CD14-positive monocyte (primary cell): ENCODE results near the gene MXI1. TPM values are rescaled to one million over a fixed set of nuclear protein-coding genes. Genes with fewer than 3 reads are reported as not detected.
A peak's percentile ranks its signal among the peaks of the same experiment; 100 is the strongest.

Experiments used
- DNase-seq, 3 donors: peaks; one replicate each; pipeline ENCODE4 v3.0.0-alpha.2; 2011 to 2022
- H2AFZ ChIP-seq: 2 replicates; pipeline ENCODE4 v1.6.0; 2012; ENCODE audit warnings: mild to moderate bottlenecking, low read depth, low read length, inconsistent platforms; ENCODE audit not compliant: insufficient read depth, poor library complexity, severe bottlenecking
- H3K27ac ChIP-seq, 2 donors: 1 replicate in 1 of 2; 2 replicates in 1 of 2; pipeline ENCODE4 v1.5.1; 2012 to 2013; ENCODE audit warnings: low read length in 2 of 2, control low read depth in 1 of 2, inconsistent platforms in 1 of 2, low read depth in 1 of 2, mild to moderate bottlenecking in 1 of 2
- H3K27me3 ChIP-seq, 2 donors: one replicate each; pipeline versions ENCODE4 v1.6.0 to v1.6.1; 2011 to 2013; ENCODE audit warnings: low read length in 2 of 2; ENCODE audit not compliant: control insufficient read depth in 2 of 2, insufficient read depth in 2 of 2
- H3K36me3 ChIP-seq, 2 donors: replicated peaks in 1 of 2; 1 replicate in 1 of 2; 2 replicates in 1 of 2; pipeline versions ENCODE4 v1.5.1 to v1.6.1; 2012 to 2013; ENCODE audit warnings: low read length in 2 of 2, control low read depth in 1 of 2, inconsistent platforms in 1 of 2, mild to moderate bottlenecking in 1 of 2; ENCODE audit not compliant: insufficient read depth in 2 of 2, control insufficient read depth in 1 of 2
- H3K4me1 ChIP-seq, 2 donors: 1 replicate in 1 of 2; 2 replicates in 1 of 2; pipeline versions ENCODE4 v1.5.1 to v1.6.1; 2012 to 2013; ENCODE audit warnings: low read length in 2 of 2, control low read depth in 1 of 2, inconsistent platforms in 1 of 2, mild to moderate bottlenecking in 1 of 2, moderate library complexity in 1 of 2; ENCODE audit not compliant: insufficient read depth in 2 of 2, control insufficient read depth in 1 of 2
- H3K4me2 ChIP-seq: replicated peaks from 2 replicates; pipeline ENCODE3; 2012; ENCODE audit warnings: low read length, moderate library complexity, mild to moderate bottlenecking; ENCODE audit not compliant: poor library complexity, severe bottlenecking; ENCODE audit errors: extremely low read depth
- H3K4me3 ChIP-seq, 3 experiments: fragments of 200-600 bp in 1 of 3; sonication (generic) in 1 of 3; replicated peaks in 1 of 3; 1 replicate in 2 of 3; 2 replicates in 1 of 3; pipeline ENCODE4 v1.5.1; 2011 to 2013; ENCODE audit warnings: low read length in 3 of 3, mild to moderate bottlenecking in 3 of 3, control low read depth in 2 of 3, low read depth in 2 of 3, inconsistent platforms in 1 of 3, moderate library complexity in 1 of 3
- H3K79me2 ChIP-seq: 2 replicates; pipeline ENCODE4 v1.6.0; 2012; ENCODE audit warnings: mild to moderate bottlenecking, control low read depth, inconsistent platforms, low read length, moderate library complexity; ENCODE audit not compliant: insufficient read depth
- H3K9ac ChIP-seq: 2 replicates; pipeline ENCODE4 v1.6.0; 2017; ENCODE audit warnings: low read length, mild to moderate bottlenecking; ENCODE audit not compliant: insufficient read depth, poor library complexity, severe bottlenecking
- H3K9me3 ChIP-seq, 2 donors: replicated peaks in 1 of 2; 1 replicate in 1 of 2; 2 replicates in 1 of 2; pipeline versions ENCODE4 v1.5.1 to v1.6.1; 2012 to 2013; ENCODE audit warnings: low read length in 2 of 2, control low read depth in 1 of 2; ENCODE audit not compliant: control insufficient read depth in 1 of 2, insufficient read depth in 1 of 2
- H4K20me1 ChIP-seq: 2 replicates; pipeline ENCODE4 v1.6.0; 2012; ENCODE audit warnings: mild to moderate bottlenecking, low read length, control low read depth, moderate library complexity; ENCODE audit not compliant: insufficient read depth
- H3K27ac Mint-ChIP-seq, 7 donors: one replicate each; pipeline ENCODE4 v1.8.0; 2020; ENCODE audit warnings: mild to moderate bottlenecking in 7 of 7, mixed read lengths in 7 of 7, moderate library complexity in 6 of 7, inconsistent platforms in 2 of 7
- H3K27me3 Mint-ChIP-seq, 3 donors: one replicate each; pipeline ENCODE4 v1.8.0; 2021 to 2022; ENCODE audit warnings: low read depth in 3 of 3, mild to moderate bottlenecking in 3 of 3, mixed read lengths in 3 of 3, moderate library complexity in 3 of 3, inconsistent platforms in 1 of 3
- H3K36me3 Mint-ChIP-seq, 2 donors: one replicate each; pipeline ENCODE4 v1.8.0; 2020; ENCODE audit warnings: mixed read lengths in 2 of 2, inconsistent platforms in 1 of 2, mild to moderate bottlenecking in 1 of 2
- H3K4me1 Mint-ChIP-seq: one replicate; pipeline ENCODE4 v1.8.0; 2020; ENCODE audit warnings: mild to moderate bottlenecking, mixed read lengths
- H3K4me3 Mint-ChIP-seq, 2 donors: one replicate each; pipeline ENCODE4 v1.8.0; 2020; ENCODE audit warnings: mild to moderate bottlenecking in 2 of 2, mixed read lengths in 2 of 2, moderate library complexity in 1 of 2
- H3K9me3 Mint-ChIP-seq, 7 donors: one replicate each; pipeline ENCODE4 v1.8.0; 2020 to 2022; ENCODE audit warnings: mixed read lengths in 7 of 7, mild to moderate bottlenecking in 6 of 7, moderate library complexity in 6 of 7, inconsistent platforms in 2 of 7
- WGBS: methylation state at CpG from one replicate; pipeline ENCODE4 v1.1.5; 2013; ENCODE audit warnings: missing lambda C conversion rate; ENCODE audit not compliant: insufficient coverage; 5-methylcytosine and 5-hydroxymethylcytosine counted together
- intact Hi-C, 2 donors: fragments of 100-400 bp; cut with micrococcal nuclease; formaldehyde crosslinking; loops; one replicate each; pipeline versions ENCODE4 v1.15.0 to v1.15.1; 2023
- polyA plus RNA-seq, 3 donors: library from polyadenylated mRNA; depleted of rRNA in 1 of 3; unstranded in 2 of 3; stranded (reverse) in 1 of 3; fragments of 300-500 nt in 2 of 3; fragments of >200 nt in 1 of 3; fragmentation: Illumina TruSeq in 2 of 3; gene quantifications; 1 replicate in 2 of 3; 2 replicates in 1 of 3; pipeline ENCODE4 v1.2.3, GENCODE V29; 2012 to 2021
- TF ChIP-seq, protein P1 (sequence below): fragments of 200-600 bp; IDR thresholded peaks from one replicate; pipeline ENCODE4 v1.8.0; 2022; ENCODE audit warnings: antibody characterized with exemption, mild to moderate bottlenecking

The MXI1 gene
- polyA plus RNA-seq, 3 donors, result 13.1 to 25.7 (median 21.6) TPM

DNA sequence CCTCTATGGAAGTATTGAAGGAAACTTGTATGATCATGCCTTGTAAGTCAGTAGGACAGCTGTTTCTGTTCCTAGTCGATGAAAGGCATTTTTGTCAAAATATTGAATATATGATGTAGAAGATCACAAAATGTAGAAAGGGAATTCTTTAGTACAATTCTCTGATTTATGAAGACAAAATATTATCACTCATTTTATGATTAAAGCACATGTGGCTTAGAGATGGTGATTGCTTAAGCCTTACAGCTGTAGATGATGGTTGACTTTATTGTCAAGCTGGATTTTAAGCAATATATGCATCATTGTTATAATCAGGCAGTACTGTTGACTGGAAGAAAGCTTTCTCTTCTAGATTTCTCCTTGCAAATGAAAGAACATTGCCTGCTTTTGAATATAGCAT is 26.4 kb downstream of the MXI1 start:
- TF ChIP-seq, protein P1, sequence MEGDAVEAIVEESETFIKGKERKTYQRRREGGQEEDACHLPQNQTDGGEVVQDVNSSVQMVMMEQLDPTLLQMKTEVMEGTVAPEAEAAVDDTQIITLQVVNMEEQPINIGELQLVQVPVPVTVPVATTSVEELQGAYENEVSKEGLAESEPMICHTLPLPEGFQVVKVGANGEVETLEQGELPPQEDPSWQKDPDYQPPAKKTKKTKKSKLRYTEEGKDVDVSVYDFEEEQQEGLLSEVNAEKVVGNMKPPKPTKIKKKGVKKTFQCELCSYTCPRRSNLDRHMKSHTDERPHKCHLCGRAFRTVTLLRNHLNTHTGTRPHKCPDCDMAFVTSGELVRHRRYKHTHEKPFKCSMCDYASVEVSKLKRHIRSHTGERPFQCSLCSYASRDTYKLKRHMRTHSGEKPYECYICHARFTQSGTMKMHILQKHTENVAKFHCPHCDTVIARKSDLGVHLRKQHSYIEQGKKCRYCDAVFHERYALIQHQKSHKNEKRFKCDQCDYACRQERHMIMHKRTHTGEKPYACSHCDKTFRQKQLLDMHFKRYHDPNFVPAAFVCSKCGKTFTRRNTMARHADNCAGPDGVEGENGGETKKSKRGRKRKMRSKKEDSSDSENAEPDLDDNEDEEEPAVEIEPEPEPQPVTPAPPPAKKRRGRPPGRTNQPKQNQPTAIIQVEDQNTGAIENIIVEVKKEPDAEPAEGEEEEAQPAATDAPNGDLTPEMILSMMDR, result no peak
- no CpG with 5 or more reads among the region's 1 CpG for WGBS
- DNase-seq, result no peak
- intact Hi-C loops, result no loop called here
- Histone ChIP-seq H3K79me2 (peaks cover 38% of the 10 kb centered on the region), H3K4me3 (no peak overlapping the region), H3K27me3 (no peaks in the 10 kb centered on the region), H3K4me1 (peaks cover under 1 to 3% of the 10 kb centered on the region in 2 donors), H3K9ac (no peak overlapping the region), H3K36me3 (peaks cover 18 to 33% of the 10 kb centered on the region in 2 donors), H2AFZ (no peak overlapping the region), H3K9me3 (no peaks in the 10 kb centered on the region), H3K4me2 (no peak overlapping the region), H3K27ac (no peak overlapping the region), H4K20me1 (peaks cover 8% of the 10 kb centered on the region)
- Mint-ChIP-seq H3K36me3 (peaks cover 25 to 37% of the 10 kb centered on the region in 2 donors), H3K4me3 (no peak overlapping the region), H3K27me3 (peaks cover 0 to 2% (median 0%) of the 10 kb centered on the region in 3 donors), H3K4me1 (peaks cover 5% of the 10 kb centered on the region), H3K9me3 (peaks cover 0 to 1% (median 0%) of the 10 kb centered on the region in 7 donors), H3K27ac (no peak overlapping the region)

DNA sequence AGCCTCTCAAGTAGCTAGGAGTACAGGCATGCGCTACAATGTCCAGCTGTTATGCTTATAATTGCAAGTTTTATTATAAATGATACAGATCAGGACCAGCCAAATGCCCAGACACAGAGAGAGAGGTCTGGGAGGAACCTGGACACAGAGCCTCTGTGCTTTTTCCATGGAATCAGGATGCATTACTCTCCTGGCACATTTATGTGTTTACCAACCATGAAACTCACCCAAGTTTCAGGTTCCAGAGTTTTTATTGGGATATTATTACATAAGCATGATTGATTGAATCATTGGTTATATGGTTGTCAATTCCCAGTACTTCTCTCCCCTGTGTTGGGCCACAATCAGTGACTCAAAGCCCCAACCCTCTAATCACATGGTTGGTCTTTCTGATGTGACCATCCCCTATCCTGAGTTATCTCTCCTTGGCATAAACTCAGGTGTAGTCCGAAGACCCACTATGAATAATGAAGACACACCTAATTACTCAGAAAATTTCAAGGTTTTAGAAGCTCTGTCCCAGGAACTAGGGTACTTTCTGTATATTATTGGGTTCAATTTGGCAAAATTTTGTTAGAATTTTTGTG is 30.6 kb downstream of the MXI1 start:
- H4K20me1 ChIP-seq, result peaks cover 36% of the 10 kb centered on the region
- Mint-ChIP-seq H3K36me3 (peaks cover 13 to 23% of the 10 kb centered on the region in 2 donors), H3K27ac (peak overlapping the region in 3 of 7 donors; percentile 27 to 75 (median 45)), H3K4me3 (no peak overlapping the region), H3K4me1 (peaks cover 24% of the 10 kb centered on the region), H3K27me3 (peaks cover 0 to 2% (median 0%) of the 10 kb centered on the region in 3 donors), H3K9me3 (no peaks in the 10 kb centered on the region)
- peaks cover 53% of the 10 kb centered on the region for H3K79me2 ChIP-seq
- intact Hi-C loops, result no loop called here
- TF ChIP-seq, protein P1, result no peak
- H3K9me3 ChIP-seq, result no peaks in the 10 kb centered on the region
- H3K4me3 ChIP-seq, result no peak overlapping the region
- no peak overlapping the region for H3K9ac ChIP-seq
- peaks cover 4 to 12% of the 10 kb centered on the region in 2 donors for H3K36me3 ChIP-seq
- no peak overlapping the region for H2AFZ ChIP-seq
- H3K27me3 ChIP-seq, result no peaks in the 10 kb centered on the region
- no peak overlapping the region for H3K4me2 ChIP-seq
- H3K27ac ChIP-seq, result no peak overlapping the region
- no peak for DNase-seq
- 100% methylated on average over 1 of the region's 2 CpGs for WGBS
- H3K4me1 ChIP-seq, result peaks cover 7 to 17% of the 10 kb centered on the region in 2 donors
